ENCODE data around the gene KANK2. TPM values are rescaled to one million over a fixed set of nuclear protein-coding genes. Genes with fewer than 3 reads are reported as not detected.

Gene KANK2
- total and polyA plus RNA-seq, 2 of the 13 experiments (the other 11 are each of a cell fraction or from before 2014, with no cell fraction given), result 5.7 to 12.9 TPM

GRCh38 chr19:11244846-11245589, 47.7 kb upstream of the KANK2 start:
- Histone ChIP-seq H3K79me2 (ENCODE audit: insufficient read depth, low read length) (peaks cover 4% of the 10 kb centered on the region), H3K9ac (ENCODE audit: insufficient read depth, low read depth, low read length) (no peak overlapping the region), H3K4me1 (ENCODE audit: insufficient read depth, low read length) (peaks cover 38% of the 10 kb centered on the region), H3K36me3 (replicated peaks in 1 of 2; ENCODE audit: control insufficient read depth in 1 of 2, insufficient read depth in 2 of 2, low read length in 2 of 2) (peaks cover 3 to 16% of the 10 kb centered on the region in 2 experiments; a peak in 3 of 5 replicates), H3K9me3 (ENCODE audit: low read length) (no peaks in the 10 kb centered on the region), H3K4me3 (replicated peaks in 1 of 3; ENCODE audit: insufficient read depth in 1 of 3, low read depth in 2 of 3, low read length in 3 of 3) (no peak overlapping the region), H3K27me3 (ENCODE audit: control insufficient read depth in 1 of 2, insufficient read depth in 2 of 2, low read length in 2 of 2) (no peaks in the 10 kb centered on the region), H4K20me1 (ENCODE audit: insufficient read depth, low read length) (no peaks in the 10 kb centered on the region; the same call in 1 of the 2 replicates), H3K27ac (ENCODE audit: extremely low read length, insufficient read depth, low read length) (no peak overlapping the region), H3K4me2 (ENCODE audit: low read depth, low read length) (no peak overlapping the region), H2AFZ (ENCODE audit: low read length) (no peak overlapping the region)
- BruUV-seq (replicated peaks), result no TSS peak
- ChIA-PET CTCF (ENCODE audit: low intra/inter-chr PET ratio, low total read pairs) (no interaction called here), POLR2A (no interaction called here)
- in situ Hi-C loops (cut with HindIII; ENCODE audit: extremely low pct_ligation_motif_present, low pct_unique_long_range_greater_than_20kb) (no loop called here), intact Hi-C loops (cut with micrococcal nuclease; ENCODE audit: unreplicated experiment) (no loop called here)
- no peak for FAIRE-seq
- WGBS (ENCODE audit: low lambda C conversion rate), result 95% methylated on average over 4 of the region's 5 CpGs
- no peak for DNase-seq (ENCODE audit: low spot score)
- ATAC-seq, result no peak
- TF ChIP-seq, protein P1, sequence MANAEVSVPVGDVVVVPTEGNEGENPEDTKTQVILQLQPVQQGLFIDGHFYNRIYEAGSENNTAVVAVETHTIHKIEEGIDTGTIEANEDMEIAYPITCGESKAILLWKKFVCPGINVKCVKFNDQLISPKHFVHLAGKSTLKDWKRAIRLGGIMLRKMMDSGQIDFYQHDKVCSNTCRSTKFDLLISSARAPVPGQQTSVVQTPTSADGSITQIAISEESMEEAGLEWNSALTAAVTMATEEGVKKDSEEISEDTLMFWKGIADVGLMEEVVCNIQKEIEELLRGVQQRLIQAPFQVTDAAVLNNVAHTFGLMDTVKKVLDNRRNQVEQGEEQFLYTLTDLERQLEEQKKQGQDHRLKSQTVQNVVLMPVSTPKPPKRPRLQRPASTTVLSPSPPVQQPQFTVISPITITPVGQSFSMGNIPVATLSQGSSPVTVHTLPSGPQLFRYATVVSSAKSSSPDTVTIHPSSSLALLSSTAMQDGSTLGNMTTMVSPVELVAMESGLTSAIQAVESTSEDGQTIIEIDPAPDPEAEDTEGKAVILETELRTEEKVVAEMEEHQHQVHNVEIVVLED (CRISPR knock-in tag; IDR thresholded peaks at IDR 0.05; ENCODE audit: borderline replicate concordance), result no peak
- TF ChIP-seq ZNF770 (CRISPR knock-in tag; IDR thresholded peaks at IDR 0.05) (0 out of 2 replicates have a peak, but pooled peaks have one; percentile 33), IKZF4 (CRISPR knock-in tag; IDR thresholded peaks at IDR 0.05; ENCODE audit: borderline replicate concordance, low read depth, not compliant biosample characterization) (no peak), JUN (CRISPR knock-in tag; IDR thresholded peaks at IDR 0.05) (no peak), POLR2A (IDR thresholded peaks at IDR 0.05; ENCODE audit: insufficient read depth in 1 of 2, low read depth in 2 of 2, low read length in 2 of 2) (peak in 1 of 2 experiments; percentile 32; a peak in 1 of 4 replicates), DMAP1 (CRISPR knock-in tag; IDR thresholded peaks at IDR 0.05) (no peak), ZNF121 (CRISPR knock-in tag; IDR thresholded peaks at IDR 0.05) (no peak), RBFOX2 (IDR thresholded peaks at IDR 0.05; ENCODE audit: low read depth, low read length) (peak; percentile 31; the same call in 1 of the 2 replicates), ZKSCAN1 (IDR thresholded peaks at IDR 0.05; ENCODE audit: low read length) (no peak), CBX1 (IDR thresholded peaks at IDR 0.05; ENCODE audit: low read depth) (no peak), ZNF124 (CRISPR knock-in tag; IDR thresholded peaks at IDR 0.05) (no peak), SRY (CRISPR knock-in tag; IDR thresholded peaks at IDR 0.05) (no peak), ZBTB7A (CRISPR knock-in tag; IDR thresholded peaks at IDR 0.05) (0 out of 2 replicates have a peak, but pooled peaks have one; percentile 18)
- TF ChIP-seq, protein P2, sequence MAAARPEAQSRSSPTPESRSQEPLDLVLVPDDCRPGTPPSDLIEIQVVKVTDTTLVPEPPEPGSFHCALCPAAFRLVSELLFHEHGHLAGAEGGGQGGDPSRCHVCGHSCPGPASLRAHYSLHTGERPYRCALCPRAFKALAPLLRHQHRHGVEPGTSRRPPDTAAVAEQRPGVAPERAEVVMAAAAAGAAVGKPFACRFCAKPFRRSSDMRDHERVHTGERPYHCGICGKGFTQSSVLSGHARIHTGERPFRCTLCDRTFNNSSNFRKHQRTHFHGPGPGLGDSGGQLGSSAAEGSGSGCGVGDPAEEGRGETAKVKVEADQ (CRISPR knock-in tag; IDR thresholded peaks at IDR 0.05; ENCODE audit: borderline replicate concordance), result no peak
- TF ChIP-seq, protein P3, sequence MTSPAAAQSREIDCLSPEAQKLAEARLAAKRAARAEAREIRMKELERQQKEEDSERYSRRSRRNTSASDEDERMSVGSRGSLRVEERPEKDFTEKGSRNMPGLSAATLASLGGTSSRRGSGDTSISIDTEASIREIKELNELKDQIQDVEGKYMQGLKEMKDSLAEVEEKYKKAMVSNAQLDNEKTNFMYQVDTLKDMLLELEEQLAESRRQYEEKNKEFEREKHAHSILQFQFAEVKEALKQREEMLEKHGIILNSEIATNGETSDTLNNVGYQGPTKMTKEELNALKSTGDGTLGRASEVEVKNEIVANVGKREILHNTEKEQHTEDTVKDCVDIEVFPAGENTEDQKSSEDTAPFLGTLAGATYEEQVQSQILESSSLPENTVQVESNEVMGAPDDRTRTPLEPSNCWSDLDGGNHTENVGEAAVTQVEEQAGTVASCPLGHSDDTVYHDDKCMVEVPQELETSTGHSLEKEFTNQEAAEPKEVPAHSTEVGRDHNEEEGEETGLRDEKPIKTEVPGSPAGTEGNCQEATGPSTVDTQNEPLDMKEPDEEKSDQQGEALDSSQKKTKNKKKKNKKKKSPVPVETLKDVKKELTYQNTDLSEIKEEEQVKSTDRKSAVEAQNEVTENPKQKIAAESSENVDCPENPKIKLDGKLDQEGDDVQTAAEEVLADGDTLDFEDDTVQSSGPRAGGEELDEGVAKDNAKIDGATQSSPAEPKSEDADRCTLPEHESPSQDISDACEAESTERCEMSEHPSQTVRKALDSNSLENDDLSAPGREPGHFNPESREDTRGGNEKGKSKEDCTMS (CRISPR knock-in tag; conservative IDR thresholded peaks at IDR 0.05), result no peak
- TF ChIP-seq, protein P4, sequence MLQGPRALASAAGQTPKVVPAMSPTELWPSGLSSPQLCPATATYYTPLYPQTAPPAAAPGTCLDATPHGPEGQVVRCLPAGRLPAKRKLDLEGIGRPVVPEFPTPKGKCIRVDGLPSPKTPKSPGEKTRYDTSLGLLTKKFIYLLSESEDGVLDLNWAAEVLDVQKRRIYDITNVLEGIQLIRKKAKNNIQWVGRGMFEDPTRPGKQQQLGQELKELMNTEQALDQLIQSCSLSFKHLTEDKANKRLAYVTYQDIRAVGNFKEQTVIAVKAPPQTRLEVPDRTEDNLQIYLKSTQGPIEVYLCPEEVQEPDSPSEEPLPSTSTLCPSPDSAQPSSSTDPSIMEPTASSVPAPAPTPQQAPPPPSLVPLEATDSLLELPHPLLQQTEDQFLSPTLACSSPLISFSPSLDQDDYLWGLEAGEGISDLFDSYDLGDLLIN (CRISPR knock-in tag; IDR thresholded peaks at IDR 0.05; ENCODE audit: borderline replicate concordance), result no peak

Data from HepG2 (cell line).